Measurements from ENCODE around the gene VPS52. TPM values are rescaled to one million over a fixed set of nuclear protein-coding genes. Genes with fewer than 3 reads are reported as not detected.

Gene VPS52
- total and polyA plus RNA-seq, 9 of the 15 experiments (the other 6 are each of a cell fraction or from before 2014, with no cell fraction given), result 24.4 to 103 (median 40.2) TPM

DNA sequence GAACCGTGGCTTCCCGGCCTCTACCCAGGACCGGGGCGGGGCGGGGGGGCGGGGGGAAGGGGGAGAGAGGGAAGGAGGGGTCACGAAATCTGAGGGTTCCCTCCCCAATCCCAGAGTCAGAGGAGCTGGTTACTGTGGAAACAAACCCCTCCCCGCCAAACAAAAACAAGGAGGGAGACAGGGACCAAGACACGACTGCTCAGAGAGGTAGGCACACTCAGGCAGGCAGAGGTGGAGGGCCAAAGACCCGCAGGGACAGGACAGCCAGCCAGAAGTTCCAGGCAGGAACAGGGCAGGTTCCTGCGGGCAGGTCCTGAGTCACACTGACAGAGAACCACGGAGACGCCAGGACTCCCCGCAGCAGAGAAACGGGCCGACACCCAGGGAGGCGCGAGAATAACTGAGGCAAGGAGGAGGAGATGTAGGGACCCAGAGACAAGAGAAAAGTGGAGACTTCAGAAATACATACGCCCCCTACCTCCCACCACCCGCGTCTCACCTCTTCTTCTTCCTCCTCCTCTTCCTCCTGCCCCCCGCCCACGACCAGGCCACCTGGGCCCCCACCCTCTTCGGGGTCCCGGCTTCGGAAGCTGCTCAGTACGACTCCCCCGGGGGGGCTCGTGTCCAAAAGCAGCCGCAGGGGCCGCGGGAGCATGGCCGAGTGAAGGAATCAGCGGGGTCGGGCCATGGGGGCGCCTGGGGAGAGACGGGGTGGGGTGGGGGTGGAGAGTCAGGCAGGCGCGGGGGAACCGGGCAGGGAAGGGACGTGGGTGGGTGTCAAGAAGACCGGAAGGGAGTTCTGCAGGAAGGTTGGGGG is 26.5 kb upstream of the VPS52 start (continued):
- TF ChIP-seq ASH1L (IDR thresholded peaks at IDR 0.05; ENCODE audit: borderline replicate concordance, low read depth, partially characterized antibody) (no peak), NR4A1 (CRISPR knock-in tag; IDR thresholded peaks at IDR 0.05) (0 out of 2 replicates have a peak, but pooled peaks have one; percentile 17), NR4A1 (tag; IDR thresholded peaks at IDR 0.05) (no peak), TEAD4 (IDR thresholded peaks at IDR 0.05; ENCODE audit: low read length) (0 out of 2 replicates have a peak, but pooled peaks have one; percentile 16), TEAD4 (CRISPR knock-in tag; IDR thresholded peaks at IDR 0.05; ENCODE audit: borderline replicate concordance) (no peak), ZNF408 (CRISPR knock-in tag; IDR thresholded peaks at IDR 0.05; ENCODE audit: low read depth) (no peak), TBP (optimal IDR thresholded peaks at IDR 0.05; ENCODE audit: low read depth, low read length) (peak; percentile 67), ZNF644 (tag; IDR thresholded peaks at IDR 0.05; ENCODE audit: low read depth) (no peak), ETS2 (tag; IDR thresholded peaks at IDR 0.05; ENCODE audit: borderline replicate concordance, poor library complexity, severe bottlenecking) (no peak), MIER1 (IDR thresholded peaks at IDR 0.05; ENCODE audit: low read depth) (peak; percentile 60; the same call in 1 of the 2 replicates), FIP1L1 (IDR thresholded peaks at IDR 0.05; ENCODE audit: low read depth, low read length, poor library complexity, severe bottlenecking) (no peak), FOXA1 (IDR thresholded peaks at IDR 0.05; ENCODE audit: borderline replicate concordance) (no peak), RBFOX2 (IDR thresholded peaks at IDR 0.05; ENCODE audit: low read depth, low read length) (peak; percentile 21; the same call in 1 of the 2 replicates), NFIC (IDR thresholded peaks at IDR 0.05) (no peak), ZFX (CRISPR knock-in tag; IDR thresholded peaks at IDR 0.05) (peak; percentile 42), ZNF830 (CRISPR knock-in tag; IDR thresholded peaks at IDR 0.05) (peak; percentile 86; the same call in 1 of the 2 replicates), POLR2A (conservative IDR thresholded peaks at IDR 0.05) (peak; percentile 79), CC2D1A (IDR thresholded peaks at IDR 0.05) (peak; percentile 18; the same call in 1 of the 2 replicates), SP1 (CRISPR knock-in tag; IDR thresholded peaks at IDR 0.05) (peak; percentile 69; the same call in 1 of the 2 replicates), SUPT5H (IDR thresholded peaks at IDR 0.05) (peak; percentile 74), YY1 (IDR thresholded peaks at IDR 0.05; ENCODE audit: borderline replicate concordance in 1 of 3, control insufficient read depth in 1 of 3, extremely low read depth in 1 of 3, insufficient read depth in 3 of 3, insufficient read length in 1 of 3, insufficient replicate concordance in 2 of 3, low read depth in 1 of 3, low read length in 2 of 3) (peak in 1 of 3 experiments; percentile 40), HDGF (IDR thresholded peaks at IDR 0.05) (no peak), CBX3 (IDR thresholded peaks at IDR 0.05; ENCODE audit: borderline replicate concordance in 1 of 2, low read length in 2 of 2) (0 out of 3 replicates have a peak, but pooled peaks of 1 of the 2 experiments have one; percentile 12), DMBX1 (CRISPR knock-in tag; IDR thresholded peaks at IDR 0.05; ENCODE audit: borderline replicate concordance) (peak; percentile 18; the same call in 1 of the 2 replicates), KHSRP (IDR thresholded peaks at IDR 0.05) (no peak), MTA3 (IDR thresholded peaks at IDR 0.05; ENCODE audit: borderline replicate concordance) (peak; percentile 65; the same call in 1 of the 2 replicates)
- TF ChIP-seq, protein P1, sequence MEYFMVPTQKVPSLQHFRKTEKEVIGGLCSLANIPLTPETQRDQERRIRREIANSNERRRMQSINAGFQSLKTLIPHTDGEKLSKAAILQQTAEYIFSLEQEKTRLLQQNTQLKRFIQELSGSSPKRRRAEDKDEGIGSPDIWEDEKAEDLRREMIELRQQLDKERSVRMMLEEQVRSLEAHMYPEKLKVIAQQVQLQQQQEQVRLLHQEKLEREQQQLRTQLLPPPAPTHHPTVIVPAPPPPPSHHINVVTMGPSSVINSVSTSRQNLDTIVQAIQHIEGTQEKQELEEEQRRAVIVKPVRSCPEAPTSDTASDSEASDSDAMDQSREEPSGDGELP (CRISPR knock-in tag; IDR thresholded peaks at IDR 0.05; ENCODE audit: borderline replicate concordance), result 0 out of 2 replicates have a peak, but pooled peaks have one; percentile 10
- TF ChIP-seq, protein P2, sequence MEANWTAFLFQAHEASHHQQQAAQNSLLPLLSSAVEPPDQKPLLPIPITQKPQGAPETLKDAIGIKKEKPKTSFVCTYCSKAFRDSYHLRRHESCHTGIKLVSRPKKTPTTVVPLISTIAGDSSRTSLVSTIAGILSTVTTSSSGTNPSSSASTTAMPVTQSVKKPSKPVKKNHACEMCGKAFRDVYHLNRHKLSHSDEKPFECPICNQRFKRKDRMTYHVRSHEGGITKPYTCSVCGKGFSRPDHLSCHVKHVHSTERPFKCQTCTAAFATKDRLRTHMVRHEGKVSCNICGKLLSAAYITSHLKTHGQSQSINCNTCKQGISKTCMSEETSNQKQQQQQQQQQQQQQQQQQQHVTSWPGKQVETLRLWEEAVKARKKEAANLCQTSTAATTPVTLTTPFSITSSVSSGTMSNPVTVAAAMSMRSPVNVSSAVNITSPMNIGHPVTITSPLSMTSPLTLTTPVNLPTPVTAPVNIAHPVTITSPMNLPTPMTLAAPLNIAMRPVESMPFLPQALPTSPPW (CRISPR knock-in tag; IDR thresholded peaks at IDR 0.05), result peak; percentile 98
